SU-DHL-6 (cell line): Measurements from ENCODE around the gene SNX8.

Experiments used
- EZH2phosphoT487 ChIP-seq: fragments of 200-600 bp; sonication (generic), shearing (Covaris generic); conservative IDR thresholded peaks from 2 replicates; pipeline ENCODE4 v1.6.1; 2018; ENCODE audit warnings: mild to moderate bottlenecking, antibody characterized with exemption, low read length, moderate library complexity, mixed read lengths
- TF ChIP-seq, protein P1 (sequence below): fragments of 200-600 bp; sonication (generic); IDR thresholded peaks from one replicate; pipeline ENCODE4 v1.5.1; 2017; ENCODE audit warnings: antibody characterized with exemption, mild to moderate bottlenecking, low read length, moderate library complexity; ENCODE audit not compliant: insufficient read depth, poor library complexity, severe bottlenecking

DNA sequence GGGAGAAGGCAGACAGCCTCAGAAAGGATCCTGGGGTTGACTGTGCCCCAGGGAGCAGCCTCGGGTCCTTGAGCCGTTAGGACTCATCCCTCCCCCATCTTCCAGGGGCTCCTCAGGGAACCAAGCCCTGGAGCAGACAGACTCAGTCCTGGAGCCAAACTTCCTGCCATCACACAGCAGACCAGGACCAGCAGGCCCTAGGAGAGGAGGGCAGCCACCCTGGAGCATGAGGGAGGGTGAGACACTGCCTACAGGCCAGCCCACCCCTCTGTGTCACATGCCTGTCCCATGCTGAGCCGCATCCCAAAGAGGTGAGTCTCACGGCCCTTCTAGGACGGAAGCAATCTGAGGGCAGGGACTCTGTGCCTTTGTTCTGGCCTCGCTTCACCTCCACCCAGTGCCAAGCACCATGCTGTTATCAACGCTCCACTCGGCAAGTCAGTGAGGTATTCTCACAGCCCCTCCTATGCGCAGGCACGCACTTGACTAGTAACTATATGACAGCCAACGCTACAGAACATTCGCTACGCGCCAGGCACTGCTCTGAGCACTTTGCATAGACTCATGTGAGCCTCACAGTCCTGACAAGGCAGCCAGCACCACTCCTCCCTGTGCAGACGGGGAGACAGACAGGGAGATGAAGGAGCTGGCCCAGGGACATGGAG, 100.6 kb downstream of the SNX8 start:
- TF ChIP-seq, protein P1, sequence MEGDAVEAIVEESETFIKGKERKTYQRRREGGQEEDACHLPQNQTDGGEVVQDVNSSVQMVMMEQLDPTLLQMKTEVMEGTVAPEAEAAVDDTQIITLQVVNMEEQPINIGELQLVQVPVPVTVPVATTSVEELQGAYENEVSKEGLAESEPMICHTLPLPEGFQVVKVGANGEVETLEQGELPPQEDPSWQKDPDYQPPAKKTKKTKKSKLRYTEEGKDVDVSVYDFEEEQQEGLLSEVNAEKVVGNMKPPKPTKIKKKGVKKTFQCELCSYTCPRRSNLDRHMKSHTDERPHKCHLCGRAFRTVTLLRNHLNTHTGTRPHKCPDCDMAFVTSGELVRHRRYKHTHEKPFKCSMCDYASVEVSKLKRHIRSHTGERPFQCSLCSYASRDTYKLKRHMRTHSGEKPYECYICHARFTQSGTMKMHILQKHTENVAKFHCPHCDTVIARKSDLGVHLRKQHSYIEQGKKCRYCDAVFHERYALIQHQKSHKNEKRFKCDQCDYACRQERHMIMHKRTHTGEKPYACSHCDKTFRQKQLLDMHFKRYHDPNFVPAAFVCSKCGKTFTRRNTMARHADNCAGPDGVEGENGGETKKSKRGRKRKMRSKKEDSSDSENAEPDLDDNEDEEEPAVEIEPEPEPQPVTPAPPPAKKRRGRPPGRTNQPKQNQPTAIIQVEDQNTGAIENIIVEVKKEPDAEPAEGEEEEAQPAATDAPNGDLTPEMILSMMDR, result no peak
- TF ChIP-seq EZH2phosphoT487, result no peak
